GM21576 (cell line): Measurements from ENCODE around the gene ARHGEF2.

Experiments used
- ATAC-seq: cut with Tn5 transposase; IDR thresholded peaks from one replicate; pipeline ENCODE4 v1.9.1; 2021; ENCODE audit warnings: mild to moderate bottlenecking, moderate library complexity; ENCODE audit not compliant: unreplicated experiment

Gene ARHGEF2

GRCh38 chr1:155978325-155978972 is at the start of gene ARHGEF2:
ARHGEF2 (minus strand) TSS chr1:155978547; CDS start chr1:155978427, 120 bp downstream.
- no peak for ATAC-seq

- no peak for ATAC-seq
These were observed 48.2 kb upstream of the ARHGEF2 start for GRCh38 chr1:156026588-156026987.

- no peak for ATAC-seq
These were observed 47.5 kb upstream of the ARHGEF2 start for GRCh38 chr1:156025876-156026275.

- no peak for ATAC-seq
These were observed 46.5 kb upstream of the ARHGEF2 start for GRCh38 chr1:156024801-156025200.

GRCh38 chr1:156021954-156022353 is 43.6 kb upstream of the ARHGEF2 start:
- no peak for ATAC-seq

GRCh38 chr1:156021093-156021428 is 42.7 kb upstream of the ARHGEF2 start:
- ATAC-seq = no peak

- peak; percentile 98 for ATAC-seq
These were observed 42.1 kb upstream of the ARHGEF2 start, which contains the start of gene SSR2 for GRCh38 chr1:156020293-156021092. SSR2 (minus strand) TSS chr1:156020951; CDS start chr1:156020167, 784 bp downstream.

GRCh38 chr1:156019946-156020292 is 41.6 kb upstream of the ARHGEF2 start:
- no peak for ATAC-seq

- ATAC-seq = no peak
These were observed 36.5 kb upstream of the ARHGEF2 start for GRCh38 chr1:156014829-156015228.

- peak; percentile 49 for ATAC-seq
These were observed 33.9 kb upstream of the ARHGEF2 start for GRCh38 chr1:156012051-156012817.

- ATAC-seq = no peak
These were observed 31.1 kb upstream of the ARHGEF2 start for GRCh38 chr1:156009404-156009803.

- ATAC-seq = no peak
These were observed 28.5 kb upstream of the ARHGEF2 start for GRCh38 chr1:156006666-156007376.

GRCh38 chr1:156004843-156005584 is 26.7 kb upstream of the ARHGEF2 start:
- ATAC-seq = no peak

- ATAC-seq = no peak
These were observed 25.5 kb upstream of the ARHGEF2 start for GRCh38 chr1:156003923-156004188.

GRCh38 chr1:156002188-156002911 is 24.0 kb upstream of the ARHGEF2 start:
- no peak for ATAC-seq

- ATAC-seq = no peak
These were observed 23.4 kb upstream of the ARHGEF2 start for GRCh38 chr1:156001662-156002171.

GRCh38 chr1:156001021-156001661 is 22.8 kb upstream of the ARHGEF2 start:
- no peak for ATAC-seq

GRCh38 chr1:155999964-156000363 is 21.6 kb upstream of the ARHGEF2 start:
- ATAC-seq = no peak

- no peak for ATAC-seq
These were observed 17.8 kb upstream of the ARHGEF2 start for GRCh38 chr1:155996166-155996565.
